Jurkat, Clone E6-1 (cell line): ENCODE data around the gene NR2F2.
A peak's percentile ranks its signal among the peaks of the same experiment; 100 is the strongest.

ENCODE experiments used
- DNase-seq: peaks from one replicate; pipeline ENCODE4 v3.0.0-alpha.2; 2011; ENCODE audit warnings: low read depth, low spot score
- H3K4me3 ChIP-seq: 2 replicates; pipeline ENCODE4 v1.5.1; 2011; ENCODE audit warnings: mild to moderate bottlenecking, low read length, control low read depth, moderate library complexity

Gene NR2F2

DNA sequence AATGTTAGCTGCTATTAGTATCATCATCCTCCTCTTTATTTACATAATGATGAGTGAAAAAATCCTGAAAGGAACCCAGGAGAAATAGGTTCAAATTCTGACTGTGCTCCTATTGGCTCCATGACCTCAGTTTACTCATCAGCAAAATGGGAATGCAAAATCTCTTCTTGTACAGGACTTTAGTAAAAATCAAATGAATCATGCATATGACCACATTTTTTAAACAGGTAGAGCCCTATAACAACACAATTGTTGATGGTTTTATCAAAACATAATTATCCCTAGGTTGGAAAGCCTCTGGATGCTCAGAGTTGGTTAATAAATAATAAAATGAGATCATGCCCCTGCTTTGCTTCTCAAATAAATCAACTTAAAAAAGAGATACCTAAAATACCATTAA, 16.0 kb upstream of the NR2F2 start:
- no peak overlapping the region for H3K4me3 ChIP-seq

DNA sequence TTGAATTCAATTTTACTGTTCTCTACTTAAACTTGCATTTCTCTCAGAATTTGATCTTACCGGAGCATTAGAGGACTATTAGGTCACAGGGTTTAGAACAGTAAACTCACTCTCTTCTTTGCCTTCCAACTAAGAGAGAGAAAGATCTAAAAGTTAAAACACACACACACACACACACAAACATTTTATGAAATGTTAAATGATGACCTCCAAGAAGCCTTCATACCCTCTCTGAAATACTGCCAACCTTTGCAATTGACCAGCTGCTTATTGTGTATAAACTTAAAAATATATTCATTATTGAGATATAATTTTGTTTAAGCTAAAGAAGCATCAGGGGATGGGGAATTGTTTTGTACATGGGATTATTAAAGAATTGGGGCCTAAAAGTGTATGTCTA, 15.5 kb upstream of the NR2F2 start:
- no peak for DNase-seq

More for the DNA sequence above, 16.0 kb upstream of the NR2F2 start:
- DNase-seq = no peak

DNA sequence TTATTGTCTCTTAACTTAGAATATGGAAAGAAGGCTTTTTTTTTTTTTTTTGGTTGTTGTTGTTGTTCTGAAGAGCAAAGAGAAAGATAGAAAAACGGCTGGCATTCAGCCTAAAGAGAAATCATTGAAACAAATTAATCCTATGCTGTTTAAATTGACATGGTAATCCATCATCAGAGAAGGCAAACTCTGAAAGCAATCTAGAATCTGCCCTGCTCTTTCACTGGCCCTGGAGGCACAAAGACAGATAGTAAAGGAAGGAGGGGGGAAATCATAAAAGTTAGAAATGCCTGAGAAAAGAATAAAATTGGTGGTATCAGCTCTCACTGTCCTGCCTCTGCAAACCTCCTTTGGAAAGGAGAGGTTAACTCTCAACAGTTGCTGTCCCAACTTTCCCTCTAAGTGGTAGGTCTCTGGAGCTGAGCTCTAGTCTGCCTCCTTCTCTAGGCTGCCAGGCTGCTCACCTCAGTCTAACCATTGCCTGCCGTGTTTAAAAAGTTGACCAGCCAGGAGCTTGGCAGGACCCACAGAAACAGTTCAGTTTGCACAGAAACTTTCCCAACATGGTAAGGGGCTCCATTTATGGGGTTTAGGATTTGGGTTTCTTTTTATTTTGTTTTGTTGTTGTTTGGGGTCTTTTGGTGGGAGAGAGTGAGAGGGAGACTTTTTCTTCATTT, 13.4 kb upstream of the NR2F2 start:
- no peak for DNase-seq

More for the DNA sequence above, 15.5 kb upstream of the NR2F2 start:
- H3K4me3 ChIP-seq = no peak overlapping the region

DNA sequence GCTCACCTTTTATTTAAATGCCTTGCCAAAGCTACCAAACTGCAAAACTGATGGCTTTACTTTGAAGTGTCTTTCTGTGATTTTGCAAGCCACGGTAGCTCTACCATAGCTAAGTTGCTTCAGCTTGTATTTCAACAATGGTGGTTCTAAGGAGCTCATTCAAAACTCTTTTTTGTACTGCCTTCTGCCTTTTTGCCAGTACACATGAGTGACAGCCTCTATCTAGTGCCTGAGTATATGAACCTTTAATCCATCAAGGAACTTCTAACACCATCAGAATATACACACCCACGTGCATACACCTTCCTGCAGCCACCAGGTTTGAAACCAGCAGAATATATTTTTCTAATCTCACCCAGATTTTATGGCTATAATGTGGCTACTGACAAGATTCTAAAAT, 10.4 kb upstream of the NR2F2 start:
- DNase-seq = no peak
- no peak overlapping the region for H3K4me3 ChIP-seq

More for the DNA sequence above, 13.4 kb upstream of the NR2F2 start:
- H3K4me3 ChIP-seq = no peak overlapping the region

DNA sequence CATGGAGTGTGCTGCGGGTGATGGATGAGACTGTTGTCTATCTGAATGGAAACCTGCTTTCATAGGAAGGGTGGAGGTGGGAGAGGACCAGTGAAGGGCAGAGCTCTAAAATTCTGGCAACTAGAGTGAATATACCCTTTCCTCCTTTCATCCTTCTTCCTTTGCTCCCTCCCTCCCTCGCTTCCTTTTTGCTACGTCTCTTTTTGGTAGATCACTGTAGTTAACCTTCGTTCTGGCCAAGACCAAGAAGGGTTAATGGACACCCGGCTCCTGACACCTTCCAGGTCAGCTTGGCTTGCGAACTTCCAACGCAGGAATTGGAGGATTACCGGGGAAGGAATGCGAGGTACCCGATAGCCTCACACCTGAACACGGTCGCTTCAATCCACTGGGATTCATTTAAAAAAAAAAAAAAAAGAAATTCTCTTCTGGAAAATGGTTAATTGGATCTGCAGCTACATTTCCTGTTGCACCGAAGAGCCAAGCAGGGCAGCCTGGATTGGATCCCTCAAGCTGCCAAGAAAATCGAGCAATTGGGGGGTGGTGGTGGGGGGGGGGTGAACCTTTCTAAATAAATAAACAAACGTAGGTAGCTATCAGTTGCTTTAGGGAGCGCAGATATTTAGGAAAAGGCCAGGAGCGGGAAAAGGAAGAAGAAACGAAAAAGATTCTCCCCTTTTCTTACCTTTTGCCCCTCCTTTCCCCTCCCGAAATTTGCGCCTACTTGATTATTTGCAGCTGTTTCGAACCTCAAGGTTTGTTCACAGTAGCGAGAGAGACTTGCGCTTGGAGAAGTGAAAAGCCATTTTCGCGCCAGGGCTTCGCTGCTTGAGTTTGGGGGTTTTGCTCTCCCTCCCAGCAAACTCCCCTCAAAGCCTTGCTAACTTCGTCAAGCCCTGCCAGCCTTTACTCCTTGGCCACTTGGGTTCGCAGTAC, 9.5 kb upstream of the NR2F2 start:
- no peak for DNase-seq
- no peak overlapping the region for H3K4me3 ChIP-seq

DNA sequence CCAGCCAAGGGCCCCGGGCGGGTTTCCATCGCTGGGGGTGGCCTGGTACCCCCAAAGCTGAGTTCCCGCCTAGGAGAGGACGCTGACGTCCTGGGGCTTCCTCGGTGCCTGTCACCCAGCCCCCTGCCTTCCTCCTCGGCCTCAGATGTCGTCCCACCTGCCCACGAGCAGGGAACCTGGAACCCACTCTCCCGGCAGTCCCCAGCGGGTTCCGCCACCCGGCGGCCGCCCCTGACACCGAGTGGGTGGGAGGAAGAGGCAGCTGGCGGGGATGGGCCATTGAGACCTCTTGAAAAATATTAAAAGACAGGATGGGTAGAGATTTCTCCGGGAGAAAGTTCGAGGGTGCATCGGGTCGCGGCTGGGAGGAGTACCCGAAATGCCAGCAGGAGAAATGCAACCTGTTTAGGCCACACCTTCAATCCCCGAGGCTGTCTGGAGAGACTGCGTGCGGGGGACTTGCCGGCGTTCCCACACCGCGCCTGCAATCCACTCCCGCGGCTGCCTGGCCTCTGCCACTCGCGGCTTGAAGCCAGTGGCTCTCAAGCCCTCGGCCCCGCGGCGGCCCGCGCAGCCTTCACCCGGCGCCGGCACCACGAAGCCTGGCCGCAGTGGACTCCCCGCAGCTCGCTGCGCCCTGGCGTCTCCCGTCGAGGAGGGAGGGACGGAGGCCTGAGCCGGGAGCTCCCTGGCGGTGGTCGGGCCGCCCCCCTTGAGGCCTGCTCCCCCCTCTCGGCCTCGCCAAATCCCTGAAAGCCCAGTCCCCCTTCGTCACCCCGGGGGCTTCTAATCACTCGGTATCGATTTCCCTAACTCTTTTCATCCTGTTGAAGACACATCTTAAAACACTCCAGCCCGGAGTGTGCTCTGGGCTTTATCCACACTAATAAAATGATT, 8.6 kb upstream of the NR2F2 start:
- DNase-seq = no peak
- no peak overlapping the region for H3K4me3 ChIP-seq

DNA sequence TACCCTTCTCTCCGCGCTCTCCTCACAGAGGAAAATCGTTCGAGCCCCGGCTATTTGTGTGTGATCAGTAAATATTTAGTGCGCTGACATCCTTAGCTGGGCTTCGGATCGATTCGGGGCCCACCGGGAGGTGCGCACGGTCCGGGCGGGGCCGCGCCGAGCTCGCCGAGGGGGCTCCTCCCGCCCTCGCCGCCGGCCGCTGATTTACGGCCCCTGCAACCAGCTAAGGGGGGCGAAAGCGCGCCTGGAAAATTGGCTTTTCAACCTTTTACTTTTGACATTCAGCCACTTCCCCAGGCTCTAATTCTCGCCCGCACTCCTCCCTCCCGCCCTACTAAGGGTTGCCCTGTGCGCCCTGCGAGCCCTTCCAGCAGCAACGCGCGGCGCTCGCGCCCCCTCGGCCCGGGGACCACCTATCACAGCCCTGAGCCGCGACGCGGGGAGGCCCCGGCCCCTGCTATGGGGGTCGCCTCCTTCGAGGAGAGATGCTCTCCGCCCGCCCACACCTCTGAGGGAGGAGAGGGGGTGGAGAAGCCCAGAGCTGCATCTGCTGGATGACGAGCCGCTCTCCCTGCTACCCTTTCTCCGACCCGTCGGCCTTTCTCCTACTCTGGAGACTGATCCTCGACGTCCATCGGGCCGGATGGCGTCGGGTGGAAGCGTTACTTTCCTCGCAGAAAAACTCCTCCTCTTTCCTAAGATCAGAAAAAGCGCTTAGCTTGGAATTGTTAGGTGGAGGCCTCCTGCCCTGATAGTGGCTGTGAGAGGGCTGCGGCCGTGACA, 7.8 kb upstream of the NR2F2 start:
- DNase-seq = no peak
- H3K4me3 ChIP-seq = no peak overlapping the region

DNA sequence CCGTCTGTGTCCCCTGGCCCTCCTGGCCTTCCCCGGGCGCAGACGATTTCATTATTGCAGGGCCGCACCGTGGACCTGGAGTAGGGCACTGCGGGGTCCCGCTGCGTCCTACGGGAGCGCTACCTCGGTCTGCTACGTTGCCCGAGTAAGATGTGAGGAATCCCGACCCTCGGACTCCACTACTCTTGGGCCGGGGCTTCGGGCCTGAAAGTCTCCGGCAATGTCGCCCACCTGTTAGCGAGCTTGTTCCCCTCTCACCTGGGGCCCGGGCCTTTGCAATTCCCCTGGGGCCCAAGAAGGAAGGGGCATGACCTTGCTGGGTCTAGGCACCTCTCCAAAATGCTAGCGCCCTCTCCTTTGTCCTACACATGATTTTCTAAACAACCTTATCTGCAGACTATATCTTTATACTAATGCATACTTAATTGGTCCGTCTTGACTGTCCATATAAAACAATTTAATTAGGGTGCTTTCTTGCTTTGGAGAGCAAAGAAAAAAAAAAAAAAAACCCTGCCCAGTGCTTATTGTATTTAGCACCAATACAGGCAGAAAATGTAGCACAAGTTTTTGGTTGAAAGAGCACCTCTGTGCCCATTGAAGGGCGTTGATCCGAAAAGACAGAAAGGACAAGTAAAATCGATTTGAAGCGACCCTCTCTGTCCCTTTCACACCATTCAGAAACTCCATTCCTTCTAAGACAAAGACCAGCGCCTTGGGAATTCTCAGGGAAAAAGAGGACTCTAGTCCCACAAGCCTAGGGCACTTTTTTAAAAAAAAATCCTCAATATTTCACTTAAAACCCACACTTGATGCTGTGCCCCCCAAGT, 7.0 kb upstream of the NR2F2 start:
- no peak overlapping the region for H3K4me3 ChIP-seq
- DNase-seq = no peak

DNA sequence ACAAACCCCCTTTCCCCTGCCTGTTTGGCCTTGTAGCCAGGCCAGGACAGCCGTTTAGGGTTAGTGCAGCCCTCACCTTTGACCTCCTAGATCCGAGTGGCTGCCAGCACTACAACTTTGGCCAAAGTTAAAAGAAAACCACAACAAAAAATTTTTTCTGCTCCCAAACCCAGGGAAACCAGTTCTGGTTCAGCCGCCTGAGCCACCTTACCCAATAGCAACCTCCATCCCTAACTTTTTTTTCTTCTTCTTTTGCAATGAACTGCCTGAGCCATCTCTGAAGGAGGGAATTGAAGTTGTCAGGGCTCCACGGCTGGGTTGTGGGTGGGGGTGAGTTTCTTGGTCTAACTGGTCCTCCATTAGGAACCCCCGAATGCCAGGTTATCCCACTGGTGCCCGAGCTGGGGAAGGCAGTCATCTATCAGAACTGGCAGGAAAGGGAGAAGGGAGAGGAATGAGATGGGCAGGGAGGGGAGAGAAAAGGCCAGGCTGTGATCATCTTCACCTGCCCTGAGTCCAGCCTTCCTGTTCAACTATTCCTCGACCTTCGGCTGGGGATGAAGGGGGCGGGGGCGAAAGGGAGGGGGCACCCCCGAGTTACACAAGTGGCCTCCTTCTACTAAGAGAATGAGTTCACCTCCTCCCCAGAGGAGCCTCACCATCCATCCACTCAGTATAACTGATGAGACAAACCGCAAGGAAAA, 6.2 kb upstream of the NR2F2 start:
- H3K4me3 ChIP-seq = no peak overlapping the region
- no peak for DNase-seq

DNA sequence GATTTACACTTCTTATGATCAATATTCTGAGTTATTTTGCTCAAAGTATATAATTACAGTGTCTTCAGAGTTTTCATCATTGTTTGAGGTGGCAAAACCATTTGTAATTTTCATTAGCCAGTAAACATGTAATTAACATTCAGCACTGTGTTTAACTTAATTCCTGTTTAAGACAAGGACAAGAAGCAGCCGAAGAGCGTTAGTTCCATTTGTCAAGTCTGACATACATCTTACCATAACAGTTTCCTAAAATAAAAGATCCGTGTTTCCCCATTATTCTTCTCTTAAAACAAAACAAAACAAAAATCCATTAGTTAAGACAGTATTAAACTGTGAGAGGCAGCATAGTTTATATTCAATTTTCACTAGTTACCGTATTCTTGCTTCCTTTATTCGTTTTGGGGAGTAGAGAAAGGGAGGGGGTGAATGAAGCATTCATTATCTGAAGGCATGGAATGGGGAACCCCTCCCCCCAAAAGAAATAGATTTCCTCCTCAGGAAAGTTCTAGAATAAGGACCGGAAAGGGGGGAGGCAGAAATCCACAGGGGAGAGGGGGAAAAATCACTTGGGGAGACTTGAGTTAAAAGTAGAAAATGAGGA, 5.5 kb upstream of the NR2F2 start:
- no peak for DNase-seq
- H3K4me3 ChIP-seq = no peak overlapping the region

DNA sequence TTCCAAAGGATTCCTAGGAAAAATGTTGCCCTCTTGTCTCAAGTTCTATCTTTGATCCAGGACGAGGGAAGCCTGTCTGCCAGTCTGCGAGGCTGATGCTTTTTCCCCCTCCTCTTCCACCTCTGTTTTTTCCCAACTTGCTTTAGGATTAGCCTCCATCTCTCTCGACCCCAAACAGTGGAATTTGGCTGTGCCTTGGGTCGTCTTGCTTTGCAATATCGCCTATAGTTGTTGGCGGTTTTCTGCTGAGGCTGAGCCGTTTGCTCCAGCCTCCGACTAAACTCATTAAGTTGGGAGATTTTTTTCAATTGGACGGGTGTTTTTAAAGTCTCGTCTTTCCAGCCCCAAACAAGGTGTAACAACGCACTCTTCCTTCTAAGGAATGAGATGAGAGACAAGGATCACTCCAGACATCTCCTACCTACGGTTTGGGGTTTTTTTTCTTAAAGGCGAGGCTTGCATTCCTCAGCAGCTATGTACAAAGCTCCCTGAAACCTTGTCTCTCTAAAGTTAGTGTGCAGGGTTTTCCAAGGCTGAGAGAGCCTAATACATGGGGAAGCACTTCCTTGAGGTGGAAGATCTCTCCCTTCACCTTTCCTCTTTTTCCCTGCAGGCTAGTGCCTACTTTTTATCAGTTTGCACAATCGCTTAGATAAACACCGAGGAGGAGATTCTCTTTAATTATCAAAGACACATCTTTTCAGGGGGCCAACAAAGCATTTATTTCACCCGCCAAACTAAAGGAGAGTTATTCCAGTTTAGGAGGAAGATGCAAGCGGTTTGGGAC, 4.8 kb upstream of the NR2F2 start:
- no peak overlapping the region for H3K4me3 ChIP-seq
- DNase-seq = no peak

DNA sequence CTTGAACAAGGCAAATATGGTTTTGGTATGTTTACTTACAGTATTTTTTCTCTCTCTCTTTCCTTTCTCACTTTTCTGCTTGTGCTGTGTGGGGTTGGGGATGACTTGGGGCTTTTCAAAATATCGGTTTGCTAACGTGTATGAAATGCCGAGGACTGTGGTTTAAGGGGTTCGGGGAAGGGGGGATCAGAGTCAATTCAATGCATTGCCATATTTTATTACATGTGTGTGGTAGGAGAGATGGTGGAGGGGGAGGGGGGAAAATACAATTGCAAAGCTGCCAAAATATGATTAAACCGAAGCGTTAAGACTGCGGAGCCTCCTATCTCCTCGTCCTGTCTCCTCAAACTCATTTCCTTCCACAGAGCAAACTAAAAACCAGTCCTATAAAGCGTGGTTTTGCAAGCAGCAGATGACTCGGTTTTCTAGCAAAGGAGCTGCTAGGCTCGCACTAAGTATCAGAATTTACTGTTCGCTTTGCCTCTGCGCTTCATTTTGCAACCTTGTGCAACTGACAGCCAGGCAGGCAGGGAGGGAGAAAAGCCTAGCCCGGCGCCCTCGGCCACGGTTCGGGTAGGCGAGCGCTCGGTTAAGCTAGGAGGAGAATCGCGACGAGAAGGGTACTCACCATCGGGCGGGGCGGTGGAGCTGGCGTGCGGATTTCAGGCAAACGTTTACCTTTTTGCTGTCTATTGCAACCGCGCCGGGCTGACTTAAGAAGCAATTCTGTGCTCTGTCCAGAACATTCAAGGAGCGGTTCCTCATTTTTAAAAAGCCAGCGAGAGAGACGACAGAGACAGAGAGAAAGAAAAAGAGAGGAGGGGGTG, 4.0 kb upstream of the NR2F2 start:
- peak; percentile 24 for DNase-seq
- peak overlapping the region; percentile 54 for H3K4me3 ChIP-seq

DNA sequence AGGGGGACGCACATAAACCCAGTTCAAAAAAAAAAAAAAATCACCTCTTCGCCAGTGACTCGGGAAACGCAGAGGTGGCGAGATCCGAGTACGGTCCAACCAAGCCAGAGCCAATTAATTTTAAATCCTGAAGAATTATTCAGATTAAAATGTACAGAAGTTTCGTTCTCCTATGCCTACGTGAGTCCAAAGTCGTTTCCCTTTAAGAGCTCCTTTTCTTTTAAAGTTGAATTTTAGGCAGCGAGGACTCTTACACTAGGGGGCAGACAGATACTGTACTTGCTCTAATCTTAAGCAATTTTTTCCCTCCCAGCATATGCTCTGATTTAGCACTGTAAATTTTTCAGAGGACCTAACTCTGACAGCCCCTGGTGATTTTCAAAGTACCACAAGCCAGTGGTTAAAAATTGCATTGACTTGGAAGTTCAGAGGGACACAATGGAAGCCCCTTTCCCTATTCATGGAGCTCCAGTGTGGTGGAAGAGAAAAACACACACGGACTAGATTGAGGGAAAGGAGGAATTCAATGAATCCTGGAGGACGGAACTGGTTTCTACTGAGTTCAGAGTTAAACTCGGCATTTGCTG, 3.3 kb upstream of the NR2F2 start:
- peak; percentile 84 for DNase-seq
- H3K4me3 ChIP-seq = peak overlapping the region; percentile 54

DNA sequence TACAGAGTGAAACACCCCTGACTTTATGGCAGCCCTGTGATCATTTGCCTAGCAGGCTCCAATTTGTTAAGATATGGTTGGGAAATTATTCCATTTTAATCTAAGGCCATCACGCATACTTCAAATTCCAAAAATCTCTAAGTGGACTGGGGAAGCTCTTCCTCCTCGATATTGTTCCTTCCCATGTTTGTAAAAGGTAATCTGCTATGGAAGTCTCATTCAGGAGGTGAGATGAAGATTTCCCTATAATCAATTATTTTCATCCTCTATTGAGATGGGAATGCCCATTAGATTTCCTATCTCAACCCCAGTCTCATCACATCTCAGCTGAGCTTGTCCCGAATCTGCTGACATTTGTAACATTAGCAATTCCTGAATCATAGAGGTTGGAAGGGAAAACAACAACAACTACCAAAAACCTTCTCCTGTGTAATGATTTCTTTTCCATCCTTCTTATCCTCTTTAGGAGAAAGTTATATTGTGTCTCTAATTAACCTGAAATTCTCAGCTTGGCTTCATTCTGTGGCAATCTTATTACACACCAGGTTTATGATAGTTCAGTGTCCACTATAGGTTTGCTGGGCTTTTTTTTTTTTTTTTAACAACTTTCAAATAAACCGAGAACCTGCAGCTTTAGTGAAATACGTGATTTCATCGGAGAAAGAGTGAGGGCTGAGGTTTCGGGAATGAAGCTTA, 2.2 kb upstream of the NR2F2 start:
- H3K4me3 ChIP-seq = no peak overlapping the region
- no peak for DNase-seq

DNA sequence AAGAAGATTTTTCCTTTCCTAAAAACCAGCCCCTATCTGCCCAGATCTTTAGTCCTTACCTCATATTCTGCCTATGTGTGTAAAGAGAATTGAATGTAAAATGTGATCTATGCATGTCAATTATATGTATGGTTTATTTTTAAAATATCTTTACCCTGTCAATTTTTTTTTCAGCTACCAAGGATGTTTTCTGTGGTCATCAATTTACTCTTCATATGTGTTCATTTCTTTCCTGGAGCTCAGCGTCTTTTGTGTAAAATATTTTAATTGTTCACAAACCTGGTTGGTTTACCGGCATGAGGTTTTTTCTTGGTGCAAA, 1.7 kb upstream of the NR2F2 start:
- DNase-seq = no peak
- H3K4me3 ChIP-seq = no peak overlapping the region
